ENCODE measurements around the gene CCDC157. TPM values are rescaled to one million over a fixed set of nuclear protein-coding genes. Genes with fewer than 3 reads are reported as not detected.

CCDC157 gene
- polyA plus RNA-seq, 1 donor from 2014 or later: 32.2 TPM

DNA sequence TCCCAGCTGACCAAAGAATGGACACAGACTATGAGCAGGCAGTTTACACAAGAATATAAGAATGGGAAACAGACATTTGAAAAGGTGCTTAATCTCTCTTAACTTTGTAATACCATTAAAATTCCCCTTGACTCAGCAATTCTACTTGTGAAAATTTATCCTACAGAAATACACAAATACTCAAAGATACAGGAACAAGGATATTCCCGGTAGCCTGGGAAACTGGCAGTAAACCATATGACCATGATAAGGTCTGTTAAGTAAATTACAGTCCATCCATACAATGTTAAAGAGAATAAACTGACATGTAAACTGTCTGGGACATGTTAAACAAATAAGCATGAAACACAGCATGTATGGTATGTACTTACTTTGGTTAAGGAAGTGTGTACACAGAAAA lies 60.0 kb downstream of the CCDC157 start:
- Histone ChIP-seq H3K9me2 (ENCODE audit: insufficient read depth, low read length) (no peaks in the 10 kb centered on the region), H4K20me1 (ENCODE audit: insufficient read depth) (no peaks in the 10 kb centered on the region), H3K36me3 (ENCODE audit: insufficient read depth, low read length) (no peaks in the 10 kb centered on the region), H3K9me3 (ENCODE audit: low read length) (no peaks in the 10 kb centered on the region), H3K79me2 (replicated peaks; ENCODE audit: insufficient read depth, low read length) (no peaks in the 10 kb centered on the region), H3K4me3 (ENCODE audit: low read length) (no peak overlapping the region), H2AFZ (ENCODE audit: low read depth, low read length) (no peak overlapping the region), H3K27me3 (ENCODE audit: insufficient read depth, low read depth, low read length) (no peaks in the 10 kb centered on the region), H3F3A (ENCODE audit: insufficient read depth, low read length, poor library complexity, severe bottlenecking) (no peaks in the 10 kb centered on the region), H3K4me2 (ENCODE audit: low read length) (no peak overlapping the region), H3K27ac (ENCODE audit: low read length) (no peak overlapping the region), H3K9ac (ENCODE audit: low read length) (no peak overlapping the region)
- TF ChIP-seq MXI1 (conservative IDR thresholded peaks at IDR 0.05; ENCODE audit: poor library complexity, severe bottlenecking) (no peak), SMC3 (conservative IDR thresholded peaks at IDR 0.05; ENCODE audit: poor library complexity) (no peak), EP300 (conservative IDR thresholded peaks at IDR 0.05; ENCODE audit: poor library complexity, severe bottlenecking) (no peak)

DNA sequence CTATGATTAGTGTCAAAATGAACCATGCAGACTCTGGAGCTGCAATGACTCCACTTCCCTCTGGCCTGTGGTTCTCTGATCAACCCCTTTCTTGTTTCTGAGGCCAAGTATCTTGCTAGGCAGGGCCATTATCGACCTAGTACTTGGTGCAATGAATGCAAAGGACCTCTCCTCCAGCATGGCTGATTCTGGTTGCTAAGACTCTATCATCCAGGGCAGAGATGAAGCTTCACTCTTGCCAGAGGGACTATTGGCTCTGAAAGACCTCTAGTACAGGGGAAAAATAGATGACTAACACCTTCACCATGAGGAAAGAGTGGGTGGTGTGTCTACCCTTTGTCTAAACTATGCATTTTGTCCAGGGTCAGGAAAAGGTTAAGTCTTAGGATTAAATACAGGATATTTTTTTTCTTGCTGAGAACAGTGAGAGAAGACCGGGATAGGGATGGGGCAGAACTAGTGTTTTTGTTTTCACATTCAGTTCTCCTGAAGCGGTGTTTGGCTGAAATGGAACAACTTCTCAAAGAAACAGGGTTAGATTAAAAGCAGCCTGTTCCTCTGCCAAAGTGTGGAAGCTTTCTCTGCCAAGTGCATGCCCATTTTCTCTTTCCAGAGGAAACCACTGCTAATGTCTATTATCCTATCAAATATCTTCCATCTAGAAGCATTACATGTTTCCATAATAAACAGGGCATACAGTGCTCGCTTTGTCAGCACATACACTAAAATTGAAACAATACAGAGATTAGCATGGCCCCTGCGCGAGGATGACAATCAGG lies 63.7 kb downstream of the CCDC157 start:
- Histone ChIP-seq H3F3A (ENCODE audit: insufficient read depth, low read length, poor library complexity, severe bottlenecking) (no peaks in the 10 kb centered on the region), H2AFZ (ENCODE audit: low read depth, low read length) (no peak overlapping the region), H3K79me2 (replicated peaks; ENCODE audit: insufficient read depth, low read length) (no peaks in the 10 kb centered on the region), H3K27ac (ENCODE audit: low read length) (no peak overlapping the region), H3K9me2 (ENCODE audit: insufficient read depth, low read length) (no peaks in the 10 kb centered on the region), H3K36me3 (ENCODE audit: insufficient read depth, low read length) (no peaks in the 10 kb centered on the region), H3K4me2 (ENCODE audit: low read length) (no peak overlapping the region), H3K27me3 (ENCODE audit: insufficient read depth, low read depth, low read length) (no peaks in the 10 kb centered on the region), H4K20me1 (ENCODE audit: insufficient read depth) (no peaks in the 10 kb centered on the region), H3K9me3 (ENCODE audit: low read length) (no peaks in the 10 kb centered on the region), H3K9ac (ENCODE audit: low read length) (no peak overlapping the region), H3K4me3 (ENCODE audit: low read length) (no peak overlapping the region)
- TF ChIP-seq, protein P1, sequence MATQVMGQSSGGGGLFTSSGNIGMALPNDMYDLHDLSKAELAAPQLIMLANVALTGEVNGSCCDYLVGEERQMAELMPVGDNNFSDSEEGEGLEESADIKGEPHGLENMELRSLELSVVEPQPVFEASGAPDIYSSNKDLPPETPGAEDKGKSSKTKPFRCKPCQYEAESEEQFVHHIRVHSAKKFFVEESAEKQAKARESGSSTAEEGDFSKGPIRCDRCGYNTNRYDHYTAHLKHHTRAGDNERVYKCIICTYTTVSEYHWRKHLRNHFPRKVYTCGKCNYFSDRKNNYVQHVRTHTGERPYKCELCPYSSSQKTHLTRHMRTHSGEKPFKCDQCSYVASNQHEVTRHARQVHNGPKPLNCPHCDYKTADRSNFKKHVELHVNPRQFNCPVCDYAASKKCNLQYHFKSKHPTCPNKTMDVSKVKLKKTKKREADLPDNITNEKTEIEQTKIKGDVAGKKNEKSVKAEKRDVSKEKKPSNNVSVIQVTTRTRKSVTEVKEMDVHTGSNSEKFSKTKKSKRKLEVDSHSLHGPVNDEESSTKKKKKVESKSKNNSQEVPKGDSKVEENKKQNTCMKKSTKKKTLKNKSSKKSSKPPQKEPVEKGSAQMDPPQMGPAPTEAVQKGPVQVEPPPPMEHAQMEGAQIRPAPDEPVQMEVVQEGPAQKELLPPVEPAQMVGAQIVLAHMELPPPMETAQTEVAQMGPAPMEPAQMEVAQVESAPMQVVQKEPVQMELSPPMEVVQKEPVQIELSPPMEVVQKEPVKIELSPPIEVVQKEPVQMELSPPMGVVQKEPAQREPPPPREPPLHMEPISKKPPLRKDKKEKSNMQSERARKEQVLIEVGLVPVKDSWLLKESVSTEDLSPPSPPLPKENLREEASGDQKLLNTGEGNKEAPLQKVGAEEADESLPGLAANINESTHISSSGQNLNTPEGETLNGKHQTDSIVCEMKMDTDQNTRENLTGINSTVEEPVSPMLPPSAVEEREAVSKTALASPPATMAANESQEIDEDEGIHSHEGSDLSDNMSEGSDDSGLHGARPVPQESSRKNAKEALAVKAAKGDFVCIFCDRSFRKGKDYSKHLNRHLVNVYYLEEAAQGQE (IDR thresholded peaks at IDR 0.05; ENCODE audit: borderline replicate concordance): no peak
- TF ChIP-seq POLR2AphosphoS5 (IDR thresholded peaks at IDR 0.05): no peak
- TF ChIP-seq RAD21 (conservative IDR thresholded peaks at IDR 0.05): no peak
- TF ChIP-seq, protein P2, sequence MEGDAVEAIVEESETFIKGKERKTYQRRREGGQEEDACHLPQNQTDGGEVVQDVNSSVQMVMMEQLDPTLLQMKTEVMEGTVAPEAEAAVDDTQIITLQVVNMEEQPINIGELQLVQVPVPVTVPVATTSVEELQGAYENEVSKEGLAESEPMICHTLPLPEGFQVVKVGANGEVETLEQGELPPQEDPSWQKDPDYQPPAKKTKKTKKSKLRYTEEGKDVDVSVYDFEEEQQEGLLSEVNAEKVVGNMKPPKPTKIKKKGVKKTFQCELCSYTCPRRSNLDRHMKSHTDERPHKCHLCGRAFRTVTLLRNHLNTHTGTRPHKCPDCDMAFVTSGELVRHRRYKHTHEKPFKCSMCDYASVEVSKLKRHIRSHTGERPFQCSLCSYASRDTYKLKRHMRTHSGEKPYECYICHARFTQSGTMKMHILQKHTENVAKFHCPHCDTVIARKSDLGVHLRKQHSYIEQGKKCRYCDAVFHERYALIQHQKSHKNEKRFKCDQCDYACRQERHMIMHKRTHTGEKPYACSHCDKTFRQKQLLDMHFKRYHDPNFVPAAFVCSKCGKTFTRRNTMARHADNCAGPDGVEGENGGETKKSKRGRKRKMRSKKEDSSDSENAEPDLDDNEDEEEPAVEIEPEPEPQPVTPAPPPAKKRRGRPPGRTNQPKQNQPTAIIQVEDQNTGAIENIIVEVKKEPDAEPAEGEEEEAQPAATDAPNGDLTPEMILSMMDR (IDR thresholded peaks at IDR 0.05; ENCODE audit: poor library complexity, severe bottlenecking): no peak
- no peak for TF ChIP-seq EP300 (conservative IDR thresholded peaks at IDR 0.05; ENCODE audit: poor library complexity, severe bottlenecking)
- TF ChIP-seq SMC3 (conservative IDR thresholded peaks at IDR 0.05; ENCODE audit: poor library complexity): no peak
- TF ChIP-seq TAF1 (IDR thresholded peaks at IDR 0.05; ENCODE audit: low read depth): no peak
- no peak for TF ChIP-seq EZH2 (IDR thresholded peaks at IDR 0.05; ENCODE audit: borderline replicate concordance, insufficient read depth, low read length, poor library complexity, severe bottlenecking)
- TF ChIP-seq MXI1 (conservative IDR thresholded peaks at IDR 0.05; ENCODE audit: poor library complexity, severe bottlenecking): no peak
